Neural progenitor cell (in vitro differentiated cells): Measurements from ENCODE around the gene NETO1. TPM values are rescaled to one million over a fixed set of nuclear protein-coding genes. Genes with fewer than 3 reads are reported as not detected.

Experiments
- DNase-seq: peaks from one replicate; pipeline ENCODE4 v3.0.0-alpha.2; 2016; ENCODE audit warnings: low spot score
- H2AFZ ChIP-seq: fragments of 200-600 bp; sonication (generic); replicated peaks from 2 replicates; pipeline ENCODE4 v1.6.1; 2016; ENCODE audit warnings: antibody characterized with exemption
- H3F3A ChIP-seq: fragments of 200-600 bp; sonication (generic); 2 replicates; pipeline ENCODE4 v1.6.1; 2016; ENCODE audit warnings: antibody characterized with exemption, low read depth
- H3K27ac ChIP-seq: fragments of 200-600 bp; sonication (generic); 2 replicates; pipeline ENCODE4 v1.5.1; 2016; ENCODE audit warnings: mild to moderate bottlenecking
- H3K27me3 ChIP-seq: fragments of 200-600 bp; sonication (generic); 2 replicates; pipeline ENCODE4 v1.6.1; 2016; ENCODE audit warnings: mild to moderate bottlenecking, moderate library complexity
- H3K36me3 ChIP-seq: fragments of 200-600 bp; sonication (generic); 2 replicates; pipeline ENCODE4 v1.5.1; 2016
- H3K4me1 ChIP-seq: fragments of 200-600 bp; sonication (generic); 2 replicates; pipeline ENCODE4 v1.6.1; 2016; ENCODE audit warnings: mixed run types
- H3K4me2 ChIP-seq: fragments of 200-600 bp; sonication (generic); 2 replicates; pipeline ENCODE4 v1.6.1; 2016
- H3K4me3 ChIP-seq: fragments of 200-600 bp; sonication (generic); 2 replicates; pipeline ENCODE4 v1.5.1; 2016
- H3K79me2 ChIP-seq: fragments of 200-600 bp; sonication (generic); 2 replicates; pipeline ENCODE4 v1.6.1; 2016; ENCODE audit warnings: low read depth
- H3K9ac ChIP-seq: fragments of 200-600 bp; sonication (generic); 2 replicates; pipeline ENCODE4 v1.6.1; 2016
- H3K9me3 ChIP-seq: fragments of 200-600 bp; sonication (generic); 2 replicates; pipeline ENCODE4 v1.5.1; 2016; ENCODE audit warnings: low read depth
- H4K20me1 ChIP-seq: fragments of 200-600 bp; sonication (generic); 2 replicates; pipeline ENCODE4 v1.6.1; 2016; ENCODE audit warnings: low read depth
- H3K27ac Mint-ChIP-seq: 3 replicates; pipeline ENCODE4 v1.8.0; 2021; ENCODE audit warnings: mixed read lengths
- H3K27me3 Mint-ChIP-seq: 2 replicates; pipeline ENCODE4 v1.8.0; 2022; ENCODE audit warnings: low read depth, mild to moderate bottlenecking, inconsistent platforms, moderate library complexity, mixed read lengths; ENCODE audit not compliant: insufficient read depth
- H3K36me3 Mint-ChIP-seq: 3 replicates; pipeline ENCODE4 v1.8.0; 2021; ENCODE audit warnings: mixed read lengths
- H3K4me1 Mint-ChIP-seq: 3 replicates; pipeline ENCODE4 v1.8.0; 2021; ENCODE audit warnings: mixed read lengths
- H3K4me3 Mint-ChIP-seq: 3 replicates; pipeline ENCODE4 v1.8.0; 2021; ENCODE audit warnings: mild to moderate bottlenecking, moderate library complexity, mixed read lengths
- H3K9me3 Mint-ChIP-seq: 3 replicates; pipeline ENCODE4 v1.8.0; 2020; ENCODE audit warnings: mixed read lengths
- CTCF ChIP-seq: fragments of 200-600 bp; sonication (generic); IDR thresholded peaks from 2 replicates; pipeline ENCODE4 v1.5.1; 2017; ENCODE audit warnings: antibody characterized with exemption, mild to moderate bottlenecking
- EZH2 ChIP-seq: fragments of 200-600 bp; sonication (generic); IDR thresholded peaks from 2 replicates; pipeline ENCODE4 v1.6.1; 2017; ENCODE audit warnings: antibody characterized with exemption, mild to moderate bottlenecking, moderate library complexity
- EZH2phosphoT487 ChIP-seq: fragments of 200-600 bp; sonication (generic); IDR thresholded peaks from 2 replicates; pipeline ENCODE4 v1.6.1; 2017; ENCODE audit warnings: antibody characterized with exemption
- total RNA-seq: library from RNA; depleted of rRNA; stranded (reverse); fragments of >200 nt; gene quantifications from 2 replicates; pipeline ENCODE4 v1.2.3, GENCODE V29; 2015; ENCODE audit warnings: low replicate concordance

The NETO1 gene
- total RNA-seq, 1 donor from 2014 or later = 3.2 TPM

GRCh38 chr18:72738136-72738535 is 129.7 kb downstream of the NETO1 start:
- Histone ChIP-seq H3K79me2 (no peaks in the 10 kb centered on the region), H3K4me1 (no peaks in the 10 kb centered on the region), H3K4me3 (no peak overlapping the region), H3K27ac (no peak overlapping the region), H3K9ac (no peak overlapping the region), H3K4me2 (no peak overlapping the region), H4K20me1 (no peaks in the 10 kb centered on the region), H3F3A (no peaks in the 10 kb centered on the region), H3K9me3 (no peaks in the 10 kb centered on the region), H3K27me3 (no peaks in the 10 kb centered on the region), H3K36me3 (no peaks in the 10 kb centered on the region), H2AFZ (no peak overlapping the region)
- Mint-ChIP-seq H3K4me3 (no peak overlapping the region), H3K9me3 (no peaks in the 10 kb centered on the region), H3K4me1 (no peaks in the 10 kb centered on the region), H3K36me3 (no peaks in the 10 kb centered on the region), H3K27ac (no peak overlapping the region), H3K27me3 (no peaks in the 10 kb centered on the region)
- no peak for DNase-seq
- TF ChIP-seq EZH2phosphoT487 (no peak), EZH2 (no peak), CTCF (no peak)

GRCh38 chr18:72727776-72728175 is 140.0 kb downstream of the NETO1 start:
- TF ChIP-seq CTCF (no peak), EZH2 (no peak), EZH2phosphoT487 (no peak)
- Mint-ChIP-seq H3K27ac (no peak overlapping the region), H3K4me1 (no peaks in the 10 kb centered on the region), H3K27me3 (peaks cover 4% of the 10 kb centered on the region), H3K36me3 (no peaks in the 10 kb centered on the region), H3K4me3 (no peak overlapping the region), H3K9me3 (peaks cover 5% of the 10 kb centered on the region)
- H3K4me2 ChIP-seq = no peak overlapping the region
- H3K4me1 ChIP-seq = no peaks in the 10 kb centered on the region
- DNase-seq = no peak
- H3K9ac ChIP-seq = no peak overlapping the region
- H3K4me3 ChIP-seq = no peak overlapping the region
- no peaks in the 10 kb centered on the region for H4K20me1 ChIP-seq
- no peaks in the 10 kb centered on the region for H3K36me3 ChIP-seq
- no peak overlapping the region for H3K27ac ChIP-seq
- no peak overlapping the region for H2AFZ ChIP-seq
- H3K9me3 ChIP-seq = no peaks in the 10 kb centered on the region
- H3K27me3 ChIP-seq = no peaks in the 10 kb centered on the region
- H3K79me2 ChIP-seq = no peaks in the 10 kb centered on the region
- no peaks in the 10 kb centered on the region for H3F3A ChIP-seq

GRCh38 chr18:72727038-72727655 is 140.6 kb downstream of the NETO1 start:
- TF ChIP-seq EZH2 (no peak), CTCF (no peak), EZH2phosphoT487 (no peak)
- no peaks in the 10 kb centered on the region for H3K4me1 Mint-ChIP-seq
- no peaks in the 10 kb centered on the region for H4K20me1 ChIP-seq

More at GRCh38 chr18:72727038-72727655, 140.6 kb downstream of the NETO1 start:
- Histone ChIP-seq H3K27ac (no peak overlapping the region), H3K9ac (no peak overlapping the region), H3K4me3 (no peak overlapping the region), H3K9me3 (no peaks in the 10 kb centered on the region), H3K4me2 (no peak overlapping the region), H3K36me3 (no peaks in the 10 kb centered on the region), H3K79me2 (no peaks in the 10 kb centered on the region), H3K4me1 (no peaks in the 10 kb centered on the region), H3K27me3 (no peaks in the 10 kb centered on the region), H3F3A (no peaks in the 10 kb centered on the region), H2AFZ (no peak overlapping the region)
- peaks cover 4% of the 10 kb centered on the region for H3K27me3 Mint-ChIP-seq
- no peak for DNase-seq
- H3K36me3 Mint-ChIP-seq = no peaks in the 10 kb centered on the region
- no peak overlapping the region for H3K27ac Mint-ChIP-seq
- no peak overlapping the region for H3K4me3 Mint-ChIP-seq
- H3K9me3 Mint-ChIP-seq = peaks cover 5% of the 10 kb centered on the region
